Stimulated activated naive CD8-positive, alpha-beta T cell treated with anti-CD3 and anti-CD28 coated beads, Interleukin-15, Interleukin-2, amounts not matched to agents 100 U/mL and 50 U/mL, for 24 hours (primary cell): ENCODE results near the gene SELPLG.
"Not testable (repeated sequence)": the region's sequence is repeated elsewhere in the genome, so short reads cannot be mapped to it uniquely, and the experiment has no call there.

Experiments used
- ATAC-seq: fragments of 150-1000 bp; cut with Tn5 transposase; one replicate; pipeline ENCODE4 v1.10.0; 2021
- DNase-seq: peaks from one replicate; pipeline ENCODE4 v3.0.0; 2021

The SELPLG gene

GRCh38 chr12:108604208-108604941 lies 29.3 kb downstream of the SELPLG start:
- no peak for ATAC-seq
- DNase-seq, result no peak

GRCh38 chr12:108603743-108604142 lies 30.0 kb downstream of the SELPLG start:
- ATAC-seq (no peak), DNase-seq (no peak)

- no peak for ATAC-seq
- DNase-seq, result no peak
Measured at GRCh38 chr12:108602976-108603704, 30.6 kb downstream of the SELPLG start.

- no peak for ATAC-seq
- DNase-seq, result no peak
Measured at GRCh38 chr12:108602209-108602705, 31.4 kb downstream of the SELPLG start.

- no peak for ATAC-seq
Measured at GRCh38 chr12:108600702-108601007, 33.0 kb downstream of the SELPLG start.

GRCh38 chr12:108599948-108600701 lies 33.6 kb downstream of the SELPLG start:
- ATAC-seq, result no peak
- DNase-seq, result no peak

More at GRCh38 chr12:108600702-108601007, 33.0 kb downstream of the SELPLG start:
- DNase-seq, result no peak

- ATAC-seq, result no peak
- DNase-seq, result no peak
Measured at GRCh38 chr12:108599541-108599940, 34.2 kb downstream of the SELPLG start.

GRCh38 chr12:108598553-108599250 lies 35.0 kb downstream of the SELPLG start:
- ATAC-seq (no peak), DNase-seq (no peak)

- ATAC-seq (no peak), DNase-seq (no peak)
Measured at GRCh38 chr12:108597559-108598471, 35.9 kb downstream of the SELPLG start, which contains the start of gene TMEM119. Gene TMEM119, minus strand, starts transcription at chr12:108598084. Its CDS starts 5,701 bp downstream, at chr12:108592383.

- DNase-seq, result no peak
- ATAC-seq, result no peak
Measured at GRCh38 chr12:108596854-108597558, 36.7 kb downstream of the SELPLG start.

- no peak for DNase-seq
- ATAC-seq, result no peak
Measured at GRCh38 chr12:108595711-108596647, 37.7 kb downstream of the SELPLG start.

GRCh38 chr12:108594960-108595710 lies 38.6 kb downstream of the SELPLG start:
- ATAC-seq (no peak), DNase-seq (no peak)

GRCh38 chr12:108594323-108594903 lies 39.3 kb downstream of the SELPLG start:
- no peak for ATAC-seq
- no peak for DNase-seq

GRCh38 chr12:108592033-108592909 lies 41.4 kb downstream of the SELPLG start:
- no peak for ATAC-seq
- no peak for DNase-seq

- no peak for DNase-seq
- no peak for ATAC-seq
Measured at GRCh38 chr12:108591267-108591980, 42.3 kb downstream of the SELPLG start.

GRCh38 chr12:108590463-108590862 lies 43.2 kb downstream of the SELPLG start:
- ATAC-seq, DNase-seq: not testable (repeated sequence)
